ENCODE results near the gene SMPDL3B.
"Not testable (repeated sequence)": the region's sequence is repeated elsewhere in the genome, so short reads cannot be mapped to it uniquely, and the experiment has no call there.

Gene SMPDL3B

DNA sequence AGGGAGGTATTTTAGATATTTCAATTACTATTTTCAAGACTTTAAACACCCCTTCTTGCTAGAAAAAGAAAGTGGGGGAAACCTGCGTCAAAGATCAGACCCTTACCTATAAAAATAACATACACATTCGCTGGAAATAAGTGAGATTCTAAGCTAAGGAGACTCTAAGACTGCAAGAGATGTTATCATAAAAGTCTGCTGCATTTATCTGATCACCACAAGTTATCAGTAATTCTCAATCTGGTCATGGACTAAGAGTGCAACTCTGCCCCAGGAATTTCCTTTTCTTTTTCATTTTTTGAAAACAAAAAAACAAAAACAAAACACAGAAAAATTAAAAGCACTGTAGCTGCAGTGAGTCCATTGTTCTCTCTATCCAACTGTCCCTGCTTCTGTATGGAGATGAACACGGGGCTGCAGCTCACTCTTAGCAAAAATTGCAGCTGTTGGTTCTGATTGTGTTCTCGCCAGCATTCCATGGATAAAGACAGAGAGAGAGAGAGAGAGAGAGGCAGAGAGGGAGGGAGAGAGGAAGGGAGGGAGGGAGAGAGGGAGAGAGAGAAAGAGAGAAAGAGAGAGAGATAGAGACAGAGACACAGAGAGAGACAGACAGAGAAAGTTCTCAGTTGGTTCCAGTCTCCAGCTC lies 39.1 kb downstream of the SMPDL3B start:
- Histone ChIP-seq H3K4me1 (ENCODE audit: insufficient read depth, low read length) (peaks cover 10% of the 10 kb centered on the region), H3K9me3 (ENCODE audit: low read length) (no peaks in the 10 kb centered on the region), H3K9ac (ENCODE audit: low read length) (no peak overlapping the region), H3K4me3 (ENCODE audit: low read depth in 1 of 2, low read length in 2 of 2) (no peak overlapping the region), H3K27ac (ENCODE audit: low read depth, low read length) (no peak overlapping the region), H3K27me3 (ENCODE audit: control insufficient read depth in 1 of 2, insufficient read depth in 2 of 2, low read length in 2 of 2) (no peaks in the 10 kb centered on the region), H3K36me3 (ENCODE audit: insufficient read depth, low read length) (peaks cover 16% of the 10 kb centered on the region)

DNA sequence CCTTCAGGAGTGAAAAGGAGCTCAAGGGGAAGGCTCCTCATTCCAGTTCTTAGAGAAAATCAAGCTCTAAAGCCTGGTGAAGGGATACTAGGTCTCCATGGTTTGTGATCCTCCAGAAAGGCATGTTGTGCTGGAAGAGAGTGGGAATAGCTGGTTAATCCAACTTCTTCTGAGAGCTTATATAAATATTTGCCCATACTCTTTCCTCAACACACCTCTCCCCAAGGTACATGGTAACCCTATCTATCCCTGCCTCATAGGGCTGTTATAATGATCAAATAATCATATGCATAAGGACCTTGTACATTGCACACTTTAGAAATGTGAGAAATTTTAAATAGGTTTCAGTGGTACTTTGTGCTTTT lies 39.6 kb downstream of the SMPDL3B start:
- H3K36me3 ChIP-seq (ENCODE audit: insufficient read depth, low read length), result peaks cover 16% of the 10 kb centered on the region
- H3K9ac ChIP-seq (ENCODE audit: low read length), result no peak overlapping the region
- H3K27ac ChIP-seq (ENCODE audit: low read depth, low read length), result no peak overlapping the region
- H3K4me3 ChIP-seq (ENCODE audit: low read depth in 1 of 2, low read length in 2 of 2), result no peak overlapping the region
- H3K4me1 ChIP-seq (ENCODE audit: insufficient read depth, low read length), result peaks cover 10% of the 10 kb centered on the region
- no peaks in the 10 kb centered on the region for H3K9me3 ChIP-seq (ENCODE audit: low read length)
- no peaks in the 10 kb centered on the region for H3K27me3 ChIP-seq (ENCODE audit: control insufficient read depth in 1 of 2, insufficient read depth in 2 of 2, low read length in 2 of 2)

DNA sequence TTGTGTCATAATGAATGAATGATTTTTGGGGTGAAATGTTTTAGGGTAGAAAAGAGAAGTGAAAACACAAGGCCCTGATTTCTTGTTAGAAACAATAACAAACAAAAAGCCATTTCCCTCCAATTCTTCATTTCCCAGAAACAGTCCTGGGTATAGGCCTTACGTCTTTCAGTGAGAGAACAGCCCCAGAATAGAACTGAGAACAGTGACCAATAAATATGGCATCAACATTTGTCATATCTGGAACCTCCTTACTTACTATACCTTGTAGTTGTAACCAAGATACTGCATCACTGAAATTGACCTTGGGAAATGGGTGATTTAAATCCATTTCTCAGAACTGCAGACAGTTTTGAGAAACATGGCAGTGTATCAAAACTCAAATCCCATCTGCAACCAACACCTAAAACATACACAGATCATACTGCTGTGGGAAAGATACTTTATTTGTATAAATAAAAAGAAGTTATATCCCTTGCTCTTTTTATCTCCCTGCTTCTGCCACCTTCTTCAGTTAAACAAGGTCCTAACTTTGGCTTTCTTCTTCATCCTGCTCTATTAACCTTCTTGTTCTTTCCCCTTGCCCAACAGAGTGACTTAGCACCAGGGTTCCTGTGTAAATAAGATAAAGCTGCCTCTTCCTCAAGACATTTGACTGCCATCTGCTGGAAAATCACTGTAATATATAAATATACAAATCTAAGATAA lies 44.5 kb downstream of the SMPDL3B start:
- Histone ChIP-seq H3K27me3 (ENCODE audit: control insufficient read depth in 1 of 2, insufficient read depth in 2 of 2, low read length in 2 of 2) (no peaks in the 10 kb centered on the region), H3K9ac (ENCODE audit: low read length) (no peak overlapping the region), H3K9me3 (ENCODE audit: low read length) (no peaks in the 10 kb centered on the region), H3K36me3 (ENCODE audit: insufficient read depth, low read length) (peaks cover 7% of the 10 kb centered on the region), H3K4me3 (ENCODE audit: low read depth in 1 of 2, low read length in 2 of 2) (no peak overlapping the region), H3K4me1 (ENCODE audit: insufficient read depth, low read length) (no peaks in the 10 kb centered on the region), H3K27ac (ENCODE audit: low read depth, low read length) (no peak overlapping the region)

DNA sequence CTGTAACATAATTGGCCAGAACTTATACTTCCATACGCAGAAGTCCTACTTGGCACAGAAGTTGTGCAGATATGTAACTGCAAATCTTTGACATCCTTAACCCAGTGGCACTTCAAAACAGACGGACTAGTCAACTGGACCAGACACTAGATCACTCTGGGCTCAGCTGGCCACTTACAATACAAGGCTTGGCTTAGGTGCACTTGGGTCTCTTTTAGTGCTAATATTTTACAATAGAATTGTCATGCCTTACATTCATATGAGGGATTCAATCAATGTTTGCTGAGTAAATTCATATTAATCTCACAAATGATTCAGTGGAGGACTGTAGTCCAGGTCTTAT lies 45.0 kb downstream of the SMPDL3B start:
- Histone ChIP-seq H3K9ac (ENCODE audit: low read length) (no peak overlapping the region), H3K27ac (ENCODE audit: low read depth, low read length) (no peak overlapping the region), H3K4me3 (ENCODE audit: low read depth in 1 of 2, low read length in 2 of 2) (no peak overlapping the region), H3K9me3 (ENCODE audit: low read length) (no peaks in the 10 kb centered on the region), H3K4me1 (ENCODE audit: insufficient read depth, low read length) (no peaks in the 10 kb centered on the region), H3K27me3 (ENCODE audit: control insufficient read depth in 1 of 2, insufficient read depth in 2 of 2, low read length in 2 of 2) (no peaks in the 10 kb centered on the region), H3K36me3 (ENCODE audit: insufficient read depth, low read length) (peaks cover 2% of the 10 kb centered on the region)

DNA sequence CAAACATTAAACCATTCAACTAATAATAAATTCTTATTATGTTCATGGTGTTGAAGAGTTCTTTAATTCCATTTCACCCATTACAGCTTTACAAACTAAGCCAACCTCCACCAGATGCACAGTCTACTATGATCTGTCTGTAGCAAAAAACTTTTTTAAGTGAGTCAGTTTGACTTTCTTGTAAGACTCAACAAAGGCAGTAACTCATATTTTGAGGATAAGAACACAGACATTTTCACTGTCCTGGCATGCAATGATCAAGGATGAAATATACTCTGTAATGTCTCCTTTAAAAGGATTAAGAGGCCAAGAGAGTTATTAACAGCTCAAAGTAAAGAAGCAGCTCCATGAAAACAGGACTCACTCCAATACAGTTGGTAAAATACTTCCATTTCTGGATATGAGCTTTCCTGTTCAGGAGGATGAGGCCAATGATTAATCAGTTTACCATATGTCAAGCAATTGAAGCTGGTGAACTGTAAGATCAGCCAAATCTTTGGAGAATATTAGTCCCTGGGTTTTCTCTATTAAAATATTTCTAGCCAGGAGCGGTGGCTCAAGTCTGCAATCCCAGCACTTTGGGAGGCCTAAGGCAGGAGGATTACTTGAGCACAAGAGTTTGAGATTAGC lies 45.5 kb downstream of the SMPDL3B start:
- H3K9me3 ChIP-seq (ENCODE audit: low read length), result no peaks in the 10 kb centered on the region
- no peaks in the 10 kb centered on the region for H3K4me1 ChIP-seq (ENCODE audit: insufficient read depth, low read length)
- no peak overlapping the region for H3K27ac ChIP-seq (ENCODE audit: low read depth, low read length)
- H3K27me3 ChIP-seq (ENCODE audit: control insufficient read depth in 1 of 2, insufficient read depth in 2 of 2, low read length in 2 of 2), result no peaks in the 10 kb centered on the region
- no peak overlapping the region for H3K9ac ChIP-seq (ENCODE audit: low read length)
- H3K4me3 ChIP-seq (ENCODE audit: low read depth in 1 of 2, low read length in 2 of 2), result no peak overlapping the region
- no peaks in the 10 kb centered on the region for H3K36me3 ChIP-seq (ENCODE audit: insufficient read depth, low read length)

DNA sequence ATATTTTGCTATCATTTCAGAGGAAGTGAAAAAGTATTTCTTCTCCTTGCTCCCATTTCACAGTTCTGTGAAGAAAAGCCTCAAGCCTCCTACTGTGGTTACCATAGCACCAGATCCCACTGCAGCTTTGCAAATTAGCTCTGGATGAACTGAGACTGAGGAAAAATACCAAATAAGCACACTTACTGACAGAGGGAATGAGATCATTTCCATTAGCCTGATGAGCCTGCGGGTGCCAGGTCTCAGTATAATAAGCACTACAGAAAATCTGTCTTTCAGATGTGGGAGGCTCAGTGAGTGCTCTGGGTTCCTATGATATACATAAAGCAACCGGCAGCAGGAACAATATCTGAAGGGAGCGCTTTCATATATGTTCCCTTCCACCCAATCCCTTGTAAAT lies 46.3 kb downstream of the SMPDL3B start:
- no peak overlapping the region for H3K9ac ChIP-seq (ENCODE audit: low read length)
- no peaks in the 10 kb centered on the region for H3K4me1 ChIP-seq (ENCODE audit: insufficient read depth, low read length)
- H3K9me3 ChIP-seq (ENCODE audit: low read length), result no peaks in the 10 kb centered on the region
- H3K36me3 ChIP-seq (ENCODE audit: insufficient read depth, low read length), result no peaks in the 10 kb centered on the region
- H3K27ac ChIP-seq (ENCODE audit: low read depth, low read length), result no peak overlapping the region
- H3K4me3 ChIP-seq (ENCODE audit: low read depth in 1 of 2, low read length in 2 of 2), result no peak overlapping the region
- H3K27me3 ChIP-seq (ENCODE audit: control insufficient read depth in 1 of 2, insufficient read depth in 2 of 2, low read length in 2 of 2), result no peaks in the 10 kb centered on the region

DNA sequence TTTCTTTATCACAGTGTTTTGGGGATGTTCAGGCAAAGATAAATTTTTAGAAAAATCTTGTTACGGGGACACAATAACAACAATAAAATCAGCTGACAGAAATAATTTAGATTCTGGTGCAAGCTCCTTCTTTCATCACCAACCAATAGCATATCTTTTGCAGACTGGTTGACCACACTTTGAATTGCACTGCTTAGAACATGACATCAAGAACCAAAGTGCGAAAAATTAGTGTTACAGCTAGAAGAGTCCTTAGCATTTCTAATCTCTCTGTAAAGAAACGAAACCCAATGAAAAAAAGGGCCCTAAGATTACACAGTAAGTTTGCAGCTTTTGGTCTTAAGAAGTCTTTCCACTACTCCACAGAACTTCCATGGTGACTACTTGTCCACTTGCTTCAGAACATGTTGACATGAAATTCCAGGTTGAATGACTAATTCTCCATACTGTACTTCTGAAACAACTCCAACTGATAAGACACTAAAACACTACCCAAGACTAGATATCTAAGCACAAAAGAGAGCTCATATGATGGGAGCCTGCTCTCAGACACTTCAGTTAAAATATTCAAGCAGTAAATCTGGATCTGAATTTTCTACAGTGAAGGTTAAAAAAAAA lies 56.2 kb downstream of the SMPDL3B start:
- H3K9ac ChIP-seq (ENCODE audit: low read length), result no peak overlapping the region
- H3K36me3 ChIP-seq (ENCODE audit: insufficient read depth, low read length), result peaks cover 46% of the 10 kb centered on the region
- H3K4me1 ChIP-seq (ENCODE audit: insufficient read depth, low read length), result no peaks in the 10 kb centered on the region
- no peak overlapping the region for H3K4me3 ChIP-seq (ENCODE audit: low read depth in 1 of 2, low read length in 2 of 2)
- H3K9me3 ChIP-seq (ENCODE audit: low read length), result no peaks in the 10 kb centered on the region
- H3K27me3 ChIP-seq (ENCODE audit: control insufficient read depth in 1 of 2, insufficient read depth in 2 of 2, low read length in 2 of 2), result no peaks in the 10 kb centered on the region
- no peak overlapping the region for H3K27ac ChIP-seq (ENCODE audit: low read depth, low read length)

DNA sequence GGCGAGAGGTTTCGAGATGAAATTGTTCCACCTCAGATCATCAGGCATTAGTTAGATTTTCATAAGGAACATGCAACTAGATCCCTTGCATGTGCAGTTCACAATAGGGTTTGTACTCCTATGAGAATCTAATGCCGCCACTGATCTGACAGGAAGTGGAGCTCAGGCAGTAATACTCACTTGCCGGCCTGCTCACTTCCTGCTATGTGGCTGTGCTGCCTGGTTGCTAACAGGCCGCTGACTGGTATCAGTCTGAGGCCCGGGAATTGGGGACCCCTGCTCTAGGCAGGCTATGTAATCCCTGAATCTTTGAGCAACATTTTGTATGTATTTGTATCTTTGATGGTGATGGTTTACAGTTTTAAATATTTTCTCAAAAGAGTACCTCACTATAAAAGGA lies 57.5 kb downstream of the SMPDL3B start:
- H3K4me1 ChIP-seq (ENCODE audit: insufficient read depth, low read length), result no peaks in the 10 kb centered on the region
- H3K27me3 ChIP-seq (ENCODE audit: control insufficient read depth in 1 of 2, insufficient read depth in 2 of 2, low read length in 2 of 2), result no peaks in the 10 kb centered on the region
- no peak overlapping the region for H3K9ac ChIP-seq (ENCODE audit: low read length)
- H3K9me3 ChIP-seq (ENCODE audit: low read length), result no peaks in the 10 kb centered on the region
- peaks cover 55% of the 10 kb centered on the region for H3K36me3 ChIP-seq (ENCODE audit: insufficient read depth, low read length)
- H3K27ac ChIP-seq (ENCODE audit: low read depth, low read length), result no peak overlapping the region
- H3K4me3 ChIP-seq (ENCODE audit: low read depth in 1 of 2, low read length in 2 of 2), result no peak overlapping the region

DNA sequence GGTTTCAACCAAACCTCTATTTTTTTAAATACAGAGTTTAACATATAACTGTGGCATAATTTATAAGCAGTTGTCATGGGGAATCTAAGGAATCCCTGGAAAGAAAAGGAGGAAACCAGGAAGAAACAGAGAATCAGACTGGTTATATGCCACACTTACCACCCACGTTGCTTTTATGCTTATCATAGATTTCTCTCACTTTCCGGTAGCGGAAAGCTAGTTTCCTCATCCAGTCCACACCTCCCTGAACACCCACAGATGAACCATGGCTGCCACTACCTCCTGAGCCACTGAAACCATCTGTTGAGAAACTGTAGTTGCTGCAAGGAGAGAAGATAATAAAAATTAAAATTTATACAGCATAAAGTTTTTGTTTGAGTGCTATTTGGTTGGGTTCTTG lies 58.4 kb downstream of the SMPDL3B start:
- no peaks in the 10 kb centered on the region for H3K9me3 ChIP-seq (ENCODE audit: low read length)
- no peaks in the 10 kb centered on the region for H3K4me1 ChIP-seq (ENCODE audit: insufficient read depth, low read length)
- no peak overlapping the region for H3K27ac ChIP-seq (ENCODE audit: low read depth, low read length)
- H3K4me3 ChIP-seq (ENCODE audit: low read depth in 1 of 2, low read length in 2 of 2), result no peak overlapping the region
- H3K9ac ChIP-seq (ENCODE audit: low read length), result no peak overlapping the region
- peaks cover 55% of the 10 kb centered on the region for H3K36me3 ChIP-seq (ENCODE audit: insufficient read depth, low read length)
- no peaks in the 10 kb centered on the region for H3K27me3 ChIP-seq (ENCODE audit: control insufficient read depth in 1 of 2, insufficient read depth in 2 of 2, low read length in 2 of 2)

DNA sequence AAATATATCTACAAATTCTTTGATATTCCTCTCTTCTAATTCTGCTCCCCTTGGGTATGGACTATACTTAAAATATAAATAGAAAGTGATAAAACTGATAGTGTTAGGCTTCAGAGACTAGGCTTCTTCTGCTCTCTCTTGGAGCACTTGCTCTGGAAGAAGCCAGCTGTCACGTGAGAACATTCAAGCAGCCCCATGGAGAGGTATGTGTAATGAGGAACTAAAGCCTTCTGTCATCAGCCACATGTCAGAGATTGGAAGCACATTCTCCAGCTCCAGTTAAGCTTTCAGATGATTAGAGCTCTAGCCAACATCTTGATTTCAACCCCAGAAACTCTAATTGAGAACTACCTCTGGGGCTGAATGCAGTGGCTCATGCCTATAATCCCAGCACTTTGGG lies 59.3 kb downstream of the SMPDL3B start:
- H3K36me3 ChIP-seq (ENCODE audit: insufficient read depth, low read length), result peaks cover 50% of the 10 kb centered on the region
- no peaks in the 10 kb centered on the region for H3K4me1 ChIP-seq (ENCODE audit: insufficient read depth, low read length)
- H3K4me3 ChIP-seq (ENCODE audit: low read depth in 1 of 2, low read length in 2 of 2), result no peak overlapping the region

DNA sequence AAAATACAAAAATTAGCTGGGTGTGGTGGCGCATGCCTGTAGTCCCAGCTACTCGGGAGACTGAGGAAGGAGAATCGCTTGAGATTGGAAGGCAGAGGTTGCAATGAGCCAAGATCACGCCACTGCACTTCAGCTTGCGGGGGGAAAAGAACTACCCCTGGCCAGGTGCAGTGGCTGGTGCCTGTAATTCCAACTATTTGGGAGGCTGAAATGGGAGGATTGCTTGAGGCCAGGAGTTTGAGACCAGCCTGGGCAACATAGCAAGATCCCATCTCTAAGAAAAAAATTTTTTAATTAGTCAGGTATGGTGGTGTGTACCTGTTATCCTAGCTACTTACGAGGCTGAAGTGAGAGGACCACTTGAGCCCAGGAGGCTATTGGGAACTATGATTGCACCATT lies 59.7 kb downstream of the SMPDL3B start:
- not testable (repeated sequence) for H3K27ac ChIP-seq (ENCODE audit: low read depth, low read length); H3K9ac ChIP-seq (ENCODE audit: low read length); H3K4me3 ChIP-seq (ENCODE audit: low read depth in 1 of 2, low read length in 2 of 2); H3K4me1 ChIP-seq (ENCODE audit: insufficient read depth, low read length); H3K9me3 ChIP-seq (ENCODE audit: low read length); H3K27me3 ChIP-seq (ENCODE audit: control insufficient read depth in 1 of 2, insufficient read depth in 2 of 2, low read length in 2 of 2)
- H3K36me3 ChIP-seq (ENCODE audit: insufficient read depth, low read length), result peaks cover 47% of the 10 kb centered on the region

More for the DNA sequence above, 59.3 kb downstream of the SMPDL3B start:
- no peaks in the 10 kb centered on the region for H3K27me3 ChIP-seq (ENCODE audit: control insufficient read depth in 1 of 2, insufficient read depth in 2 of 2, low read length in 2 of 2)
- no peak overlapping the region for H3K9ac ChIP-seq (ENCODE audit: low read length)
- no peak overlapping the region for H3K27ac ChIP-seq (ENCODE audit: low read depth, low read length)
- H3K9me3 ChIP-seq (ENCODE audit: low read length), result no peaks in the 10 kb centered on the region
